Psoas muscle (tissue), 8 donors: ENCODE measurements around the gene PCSK5. TPM values are rescaled to one million over a fixed set of nuclear protein-coding genes. Genes with fewer than 3 reads are reported as not detected.
A peak's percentile ranks its signal among the peaks of the same experiment; 100 is the strongest.

Experiments
- ATAC-seq, 4 donors: fragments of 200-7000 bp; cut with Tn5 transposase; one replicate each; pipeline ENCODE4 v1.9.1; 2020; ENCODE audit warnings: moderate library complexity in 3 of 4, mild to moderate bottlenecking in 2 of 4
- DNase-seq, 2 donors: peaks; one replicate each; pipeline ENCODE4 v3.0.0-alpha.2; 2020
- H3K27ac ChIP-seq: fragments of 200-600 bp; one replicate; pipeline ENCODE4 v1.8.0; 2022
- H3K27me3 ChIP-seq, 3 donors: fragments of 200-600 bp in 1 of 3; one replicate each; pipeline versions ENCODE4 v1.6.1 to v1.8.0; 2013 to 2022; ENCODE audit warnings: low read length in 2 of 3, mild to moderate bottlenecking in 2 of 3, moderate library complexity in 1 of 3; ENCODE audit not compliant: insufficient read depth in 3 of 3
- H3K36me3 ChIP-seq, 2 donors: fragments of 200-600 bp in 1 of 2; one replicate each; pipeline versions ENCODE4 v1.6.1 to v1.8.0; 2013 to 2022; ENCODE audit warnings: low read depth in 1 of 2, mild to moderate bottlenecking in 1 of 2, moderate library complexity in 1 of 2; ENCODE audit not compliant: insufficient read depth in 1 of 2
- H3K4me1 ChIP-seq: fragments of 200-600 bp; one replicate; pipeline ENCODE4 v1.8.0; 2022
- H3K4me3 ChIP-seq: fragments of 200-600 bp; one replicate; pipeline ENCODE4 v1.8.0; 2022; ENCODE audit warnings: mild to moderate bottlenecking
- H3K9me3 ChIP-seq: fragments of 200-600 bp; one replicate; pipeline ENCODE4 v1.8.0; 2022
- CTCF ChIP-seq: fragments of 200-600 bp; IDR thresholded peaks from one replicate; pipeline ENCODE4 v1.8.0; 2022; ENCODE audit warnings: antibody characterized with exemption
- WGBS, 3 donors: extraction: QIAGEN DNeasy Blood & Tissue Kit; methylation state at CpG; one replicate each; pipeline versions ENCODE4 v1.1.6 to v1.1.7; 2013; 5-methylcytosine and 5-hydroxymethylcytosine counted together
- intact Hi-C, 2 donors: fragments of 100-400 bp; cut with DNase I; formaldehyde crosslinking; loops; one replicate each; pipeline versions ENCODE4 v1.11.0 to v1.14.2; 2022
- polyA plus RNA-seq, 3 donors: library from polyadenylated mRNA; stranded (reverse); fragments of 200-250 nt; gene quantifications; one replicate each; pipeline ENCODE4 v1.2.3, GENCODE V29; 2013
- total RNA-seq, 4 donors: library from RNA; stranded (reverse); fragmentation: NEBNext Ultra II Directional in 2 of 4; extraction: Animal tissue kit (Norgen Biotek cat#: 25700) in 2 of 4; gene quantifications; one replicate each; pipeline versions ENCODE4 v1.2.1 to v1.2.4, GENCODE V29; 2021 to 2023
- donor health status: healthy with polysubstance abuse.
- donor health status: DM: no; HTN: no; CAD: no; lungs with moderate emphysema.
- donor health status: Bipolar disorder and iron deficiency.
- donor health status: healthy.
- donor health status: DM: yes; HTN: yes; CAD: no.
- donor health status: DM: no; HTN: no; CAD: no.
- donor health status: DM: no; HTN: no; CAD: no.
- donor health status: DM: yes; HTN: yes; CAD: no.

The PCSK5 gene
- total and polyA plus RNA-seq, 7 donors = 0.75 to 4.4 (median 2.3) TPM

GRCh38 chr9:76373173-76373783 lies 482.8 kb downstream of the PCSK5 start:
- TF ChIP-seq CTCF = no peak
- ATAC-seq (peak; percentile 27 to 77 (median 59)), DNase-seq (peak; percentile 61 to 81)
- H3K27me3 ChIP-seq = no peaks in the 10 kb centered on the region
- no peaks in the 10 kb centered on the region for H3K9me3 ChIP-seq
- no peak overlapping the region for H3K4me3 ChIP-seq
- H3K27ac ChIP-seq = no peak overlapping the region
- no peaks in the 10 kb centered on the region for H3K4me1 ChIP-seq
- H3K36me3 ChIP-seq = no peaks in the 10 kb centered on the region
- intact Hi-C loops = no loop called here
- 19 to 27% (median 22%) methylated on average over 4 of the region's 4 CpGs for WGBS, 3 donors

GRCh38 chr9:76373784-76374474 lies 483.5 kb downstream of the PCSK5 start:
- Histone ChIP-seq H3K4me1 (no peaks in the 10 kb centered on the region), H3K4me3 (no peak overlapping the region), H3K36me3 (no peaks in the 10 kb centered on the region), H3K27me3 (no peaks in the 10 kb centered on the region), H3K27ac (no peak overlapping the region), H3K9me3 (no peaks in the 10 kb centered on the region)
- TF ChIP-seq CTCF = no peak
- no peak for ATAC-seq
- no peak for DNase-seq
- intact Hi-C loops = no loop called here
- WGBS, 3 donors = 72 to 81% (median 77%) methylated on average over 6 of the region's 6 CpGs

GRCh38 chr9:76374783-76375559 lies 484.5 kb downstream of the PCSK5 start:
- no peak overlapping the region for H3K4me3 ChIP-seq
- intact Hi-C loops = no loop called here
- H3K36me3 ChIP-seq = no peaks in the 10 kb centered on the region
- no peak overlapping the region for H3K27ac ChIP-seq
- no peaks in the 10 kb centered on the region for H3K9me3 ChIP-seq
- H3K27me3 ChIP-seq = no peaks in the 10 kb centered on the region
- DNase-seq (peak; percentile 66 to 80), ATAC-seq (peak in 3 of 4 donors; percentile 48 to 69 (median 68))
- TF ChIP-seq CTCF = no peak
- WGBS, 3 donors = 74 to 84% (median 79%) methylated on average over 10 of the region's 10 CpGs
- no peaks in the 10 kb centered on the region for H3K4me1 ChIP-seq

GRCh38 chr9:76377791-76378190 lies 487.3 kb downstream of the PCSK5 start:
- TF ChIP-seq CTCF = no peak
- Histone ChIP-seq H3K4me3 (no peak overlapping the region), H3K36me3 (no peaks in the 10 kb centered on the region), H3K27ac (no peak overlapping the region), H3K4me1 (no peaks in the 10 kb centered on the region), H3K9me3 (no peaks in the 10 kb centered on the region), H3K27me3 (no peaks in the 10 kb centered on the region)
- ATAC-seq (no peak), DNase-seq (no peak)
- intact Hi-C loops = no loop called here
